GM15510 (cell line): ENCODE results near the gene OGFOD3.

Experiments
- POLR2A ChIP-seq: IDR thresholded peaks from 3 replicates; pipeline ENCODE4 v1.6.1; 2011; ENCODE audit warnings: borderline replicate concordance; ENCODE audit not compliant: insufficient read length; ENCODE audit errors: extremely low read depth

OGFOD3 gene, protein sequence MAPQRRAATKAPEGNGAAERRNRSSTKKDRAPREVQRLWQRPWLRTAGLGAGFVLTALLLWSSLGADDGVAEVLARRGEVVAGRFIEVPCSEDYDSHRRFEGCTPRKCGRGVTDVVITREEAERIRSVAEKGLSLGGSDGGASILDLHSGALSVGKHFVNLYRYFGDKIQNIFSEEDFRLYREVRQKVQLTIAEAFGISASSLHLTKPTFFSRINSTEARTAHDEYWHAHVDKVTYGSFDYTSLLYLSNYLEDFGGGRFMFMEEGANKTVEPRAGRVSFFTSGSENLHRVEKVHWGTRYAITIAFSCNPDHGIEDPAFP

GRCh38 chr17:82418001-82418986 lies at the start of gene OGFOD3, which contains the start of gene HEXD:
Gene OGFOD3 (minus strand): TSS chr17:82418586. CDS start chr17:82418485, 101 bp downstream.
Gene HEXD (plus strand): TSS chr17:82418347. CDS start chr17:82419800, 1,453 bp downstream.
- peak; percentile 66 for TF ChIP-seq POLR2A

GRCh38 chr17:82465023-82465603 lies 46.7 kb upstream of the OGFOD3 start:
- TF ChIP-seq POLR2A, result no peak

- no peak for TF ChIP-seq POLR2A
These were observed 46.2 kb upstream of the OGFOD3 start for GRCh38 chr17:82464567-82464929.

DNA sequence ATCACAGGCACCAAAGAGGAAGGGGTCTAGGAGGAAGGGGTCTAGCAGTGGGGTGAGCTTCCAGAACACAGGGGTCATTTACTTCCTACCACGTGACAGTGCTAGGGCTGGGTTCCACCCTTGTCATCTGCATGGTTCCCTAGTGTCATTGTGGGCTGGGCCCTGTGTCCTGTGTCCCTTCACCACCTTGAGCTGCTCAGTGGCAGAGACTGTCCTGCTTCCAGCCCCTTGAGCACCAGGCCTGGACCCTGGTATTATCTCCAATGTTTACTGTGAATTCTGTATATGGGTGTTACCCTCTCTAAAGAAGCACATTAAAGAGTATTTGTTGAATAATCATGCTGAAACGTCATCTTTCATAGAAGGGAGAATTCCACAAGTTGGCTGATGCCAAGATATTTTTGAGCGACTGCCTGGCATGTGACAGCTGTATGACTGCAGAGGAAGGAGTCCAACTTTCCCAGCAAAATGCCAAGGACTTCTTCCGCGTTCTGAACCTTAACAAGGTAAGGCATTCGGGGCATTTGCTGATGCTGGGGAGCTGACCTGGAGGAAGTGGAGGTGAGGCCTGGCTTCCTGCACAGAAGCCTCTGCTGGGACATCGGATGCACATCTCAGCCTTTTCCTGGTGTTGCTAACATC lies 45.7 kb upstream of the OGFOD3 start:
- no peak for TF ChIP-seq POLR2A

GRCh38 chr17:82463391-82463790 lies 45.0 kb upstream of the OGFOD3 start:
- TF ChIP-seq POLR2A, result no peak

DNA sequence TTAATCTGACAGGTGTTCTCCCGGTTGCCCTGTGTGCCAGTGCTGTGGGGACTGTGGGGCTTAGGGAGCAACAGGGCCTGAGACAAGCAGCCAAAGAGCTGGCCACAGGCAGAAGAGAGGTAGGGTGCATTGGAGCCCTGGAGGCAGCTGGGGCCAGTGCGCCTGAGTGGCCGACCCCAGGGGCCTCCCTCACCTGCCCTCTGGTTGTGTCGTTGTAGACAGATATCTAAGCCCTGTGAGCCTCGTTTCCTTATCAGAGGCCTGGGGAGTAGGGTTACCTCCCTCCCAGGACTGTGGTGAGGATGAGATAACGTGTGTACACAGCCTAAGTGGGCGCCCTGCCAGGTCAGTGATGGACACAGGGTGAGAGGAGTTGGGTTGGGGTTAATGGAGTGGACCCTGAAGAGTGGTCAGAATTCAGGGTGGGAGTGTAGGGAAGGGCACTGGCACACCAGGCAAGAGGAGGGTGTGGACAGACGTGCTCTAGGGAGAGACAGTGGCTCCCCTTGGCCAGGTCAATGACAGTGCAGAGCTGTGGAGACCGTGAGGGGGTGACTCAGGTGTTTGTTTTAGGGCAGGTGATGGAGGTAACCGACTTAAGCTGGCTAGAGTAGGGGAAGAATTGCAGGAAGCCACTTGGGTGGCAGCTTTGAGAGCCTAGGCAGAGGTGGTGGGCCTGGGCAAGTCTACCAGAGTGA lies 43.6 kb upstream of the OGFOD3 start:
- TF ChIP-seq POLR2A, result no peak

DNA sequence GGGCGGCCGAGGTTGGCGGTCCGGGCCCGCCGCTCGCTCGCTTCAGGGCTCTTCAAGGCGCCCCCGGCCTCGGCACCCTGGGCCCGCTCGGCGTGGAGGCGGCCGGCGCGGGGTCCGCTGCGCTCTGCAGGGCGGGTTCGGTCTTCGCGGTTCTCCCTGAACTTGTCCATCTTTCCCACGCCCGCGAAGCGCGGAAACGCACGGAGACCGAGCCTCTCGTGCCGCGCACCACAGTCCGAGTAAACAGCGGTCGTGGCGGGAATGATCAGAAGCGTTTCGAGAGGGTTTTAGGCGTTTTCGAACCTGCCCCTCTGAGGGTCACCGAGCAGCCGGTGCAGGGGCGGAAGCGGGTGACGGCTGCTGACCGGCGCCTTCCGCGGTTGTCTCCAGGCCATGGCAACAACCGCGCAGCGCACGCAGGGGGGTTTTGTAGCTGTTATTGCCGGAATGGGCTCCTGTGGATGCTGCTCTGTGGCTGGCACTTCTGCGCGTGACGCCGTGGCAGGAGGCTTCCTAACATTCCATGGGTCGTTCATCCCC lies 40.6 kb upstream of the OGFOD3 start:
- TF ChIP-seq POLR2A, result no peak

GRCh38 chr17:82458179-82458884 lies 39.9 kb upstream of the OGFOD3 start, which contains the start of gene NARF:
Gene NARF (plus strand): TSS chr17:82458741. CDS start chr17:82458804, 63 bp downstream.
- peak; percentile 88 for TF ChIP-seq POLR2A

DNA sequence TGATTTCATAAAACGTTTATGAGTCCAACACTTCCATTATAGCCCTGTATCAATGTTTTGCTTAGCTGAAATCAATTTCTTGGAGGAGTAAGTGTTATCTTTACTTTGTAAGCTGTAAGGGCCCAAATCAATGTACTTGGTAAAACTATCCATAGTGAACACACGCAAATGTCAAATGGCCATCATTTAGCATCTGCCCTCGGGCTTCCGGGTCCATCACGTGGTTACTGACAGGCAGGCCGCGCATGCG lies 39.5 kb upstream of the OGFOD3 start:
- TF ChIP-seq POLR2A, result no peak

GRCh38 chr17:82457073-82457928 lies 38.9 kb upstream of the OGFOD3 start:
- TF ChIP-seq POLR2A, result no peak

DNA sequence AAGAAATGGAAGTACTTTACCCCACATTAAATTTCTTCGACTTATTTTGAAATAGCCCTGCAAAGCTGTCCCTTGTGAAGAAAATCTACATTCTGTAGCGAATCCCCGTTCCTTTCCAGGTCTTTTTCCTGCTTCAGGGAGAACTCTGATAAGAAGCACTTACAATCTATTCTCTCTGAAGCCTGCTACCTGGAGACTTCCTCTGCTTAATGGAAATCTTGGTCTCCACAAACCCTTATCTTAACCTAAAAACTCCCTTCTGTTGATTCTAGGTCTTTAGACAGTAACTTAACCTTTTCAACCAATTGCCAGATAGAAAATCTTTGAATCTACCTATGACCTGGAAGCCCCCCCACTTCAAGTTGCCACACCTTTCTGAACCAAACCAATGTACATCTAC lies 33.8 kb upstream of the OGFOD3 start:
- no peak for TF ChIP-seq POLR2A

- TF ChIP-seq POLR2A, result peak; percentile 90
These were observed 32.1 kb upstream of the OGFOD3 start, which contains the start of gene CYBC1 for GRCh38 chr17:82450357-82451106. Gene CYBC1 (minus strand): TSS chr17:82450752. CDS start chr17:82449254, 1,498 bp downstream.
